K562 (cell line): ENCODE measurements around the gene FKBP8. TPM values are rescaled to one million over a fixed set of nuclear protein-coding genes. Genes with fewer than 3 reads are reported as not detected.

Experiments used
- CREB3L1 ChIP-seq: fragments of 450-650 bp; IDR thresholded peaks from 2 replicates; pipeline ENCODE4 v1.6.1; 2014; ENCODE audit warnings: low read depth, mild to moderate bottlenecking, moderate library complexity, borderline replicate concordance
- IRF1 ChIP-seq: sonication (generic); formaldehyde crosslinking; IDR thresholded peaks from 2 replicates; pipeline ENCODE4 v1.8.0; 2022; ENCODE audit warnings: missing genetic modification reagents, mild to moderate bottlenecking, borderline replicate concordance
- KDM5B ChIP-seq: fragments of 200-600 bp; sonication (generic); IDR thresholded peaks from 2 replicates; pipeline ENCODE4 v1.6.1; 2012; ENCODE audit warnings: low read depth, mild to moderate bottlenecking, moderate library complexity, low read length, control low read depth, inconsistent platforms; ENCODE audit not compliant: insufficient replicate concordance
- LCOR ChIP-seq: sonication (generic); formaldehyde crosslinking; IDR thresholded peaks from 2 replicates; pipeline ENCODE4 v1.8.0; 2022; ENCODE audit warnings: mild to moderate bottlenecking, missing genetic modification reagents
- MAFF ChIP-seq: IDR thresholded peaks from 2 replicates; pipeline ENCODE4 v1.6.1; 2012; ENCODE audit warnings: low read length, improper control_type of control experiment
- MCM3 ChIP-seq: fragments of 450-650 bp; IDR thresholded peaks from 2 replicates; pipeline ENCODE4 v1.6.1; 2016
- MCM7 ChIP-seq, 2 experiments: fragments of 450-650 bp; IDR thresholded peaks; 2 replicates each; pipeline ENCODE4 v1.6.1; 2016 to 2018
- NCOA6 ChIP-seq: fragments of 450-650 bp; IDR thresholded peaks from 2 replicates; pipeline ENCODE4 v1.6.1; 2017; ENCODE audit warnings: mild to moderate bottlenecking
- PHB ChIP-seq: fragments of 250-450 bp; sonication (Bioruptor Pico); IDR thresholded peaks from 2 replicates; pipeline ENCODE4 v1.5.0; 2021
- POU5F1 ChIP-seq: fragments of 150-350 bp; IDR thresholded peaks from 2 replicates; pipeline ENCODE4 v1.6.1; 2014; ENCODE audit warnings: borderline replicate concordance, low read length, low read depth, mild to moderate bottlenecking; ENCODE audit not compliant: partially characterized antibody
- RNF2 ChIP-seq: sonication (generic); IDR thresholded peaks from 2 replicates; pipeline ENCODE4 v1.6.1; 2016
- TAF1 ChIP-seq: IDR thresholded peaks from 2 replicates; pipeline ENCODE4 v1.6.1; 2011; ENCODE audit warnings: mild to moderate bottlenecking, low read length, moderate library complexity; ENCODE audit not compliant: insufficient read depth, control insufficient read depth, severe bottlenecking; ENCODE audit errors: extremely low read depth
- TEAD4 ChIP-seq, 2 experiments: sonication (generic) in 1 of 2; formaldehyde crosslinking in 1 of 2; IDR thresholded peaks; 2 replicates each; pipeline versions ENCODE4 v1.6.1 to v1.8.0; 2012 to 2022; ENCODE audit warnings: borderline replicate concordance in 1 of 2, inconsistent platforms in 1 of 2, low read length in 1 of 2, mild to moderate bottlenecking in 1 of 2, missing genetic modification reagents in 1 of 2
- TFAP4 ChIP-seq: sonication (generic); formaldehyde crosslinking; IDR thresholded peaks from 2 replicates; pipeline ENCODE4 v1.8.0; 2022; ENCODE audit warnings: missing genetic modification reagents, mild to moderate bottlenecking, moderate library complexity, borderline replicate concordance
- TRIM28 ChIP-seq: fragments of 450-650 bp; IDR thresholded peaks from 2 replicates; pipeline ENCODE4 v1.6.1; 2017
- USF2 ChIP-seq: sonication (generic); formaldehyde crosslinking; IDR thresholded peaks from 2 replicates; pipeline ENCODE4 v1.5.0; 2020; ENCODE audit warnings: missing genetic modification reagents
- ZFP36 ChIP-seq: fragments of 150-350 bp; IDR thresholded peaks from 2 replicates; pipeline ENCODE4 v1.6.1; 2018; ENCODE audit warnings: low read length, low read depth; ENCODE audit not compliant: partially characterized antibody
- ZFPM2 ChIP-seq: fragments of 250-450 bp; sonication (Bioruptor Pico); IDR thresholded peaks from 2 replicates; pipeline ENCODE4 v1.5.1; 2022; ENCODE audit warnings: mild to moderate bottlenecking
- ZNF282 ChIP-seq: sonication (generic); formaldehyde crosslinking; IDR thresholded peaks from 2 replicates; pipeline ENCODE4 v1.8.1; 2023; ENCODE audit warnings: missing genetic modification reagents
- ZNF316 ChIP-seq: fragments of 450-650 bp; IDR thresholded peaks from 2 replicates; pipeline ENCODE4 v1.6.1; 2016
- ZNF589 ChIP-seq: fragments of 200-800 bp; sonication (Bioruptor generic); IDR thresholded peaks from 2 replicates; pipeline ENCODE4 v1.6.1; 2016; ENCODE audit warnings: low read depth, missing genetic modification characterization, missing compliant biosample characterization
- ZNF77 ChIP-seq: fragments of 250-450 bp; sonication (Bioruptor Pico); IDR thresholded peaks from 2 replicates; pipeline ENCODE4 v1.5.0; 2020
- ZNF785 ChIP-seq: fragments of 250-450 bp; sonication (Bioruptor Pico); IDR thresholded peaks from 2 replicates; pipeline ENCODE4 v1.4.0; 2020; ENCODE audit warnings: mild to moderate bottlenecking
- polyA plus RNA-seq, 8 experiments: library from polyadenylated mRNA; depleted of rRNA in 4 of 8; stranded (reverse) in 5 of 8; unstranded in 3 of 8; fragments of >200 nt; fragmentation: Nextera tagmentation in 2 of 8; fragmentation: Illumina TruSeq in 1 of 8; extraction: Ambion mirVana in 2 of 8; extraction: Trizol in 1 of 8; gene quantifications; 2 replicates each; pipeline versions ENCODE4 v1.2.1 to v1.2.3, GENCODE V29; 2011 to 2014; ENCODE audit warnings: inconsistent platforms in 1 of 8, missing spikeins in 1 of 8
- total RNA-seq, 7 experiments: library from RNA; depleted of rRNA in 6 of 7; stranded (reverse); fragments of >200 nt in 6 of 7; fragmentation: Illumina TruSeq in 2 of 7; extraction: Trizol in 2 of 7; gene quantifications; 2 replicates each; pipeline versions ENCODE4 v1.2.1 to v1.2.3, GENCODE V29; 2011 to 2021; ENCODE audit warnings: low replicate concordance in 1 of 7
- TF ChIP-seq, protein P1 (sequence below): fragments of 450-650 bp; IDR thresholded peaks from 2 replicates; pipeline ENCODE4 v1.6.1; 2016; ENCODE audit warnings: missing biosample characterization, missing genetic modification characterization

The FKBP8 gene
- total and polyA plus RNA-seq, 9 of the 15 experiments (the other 6 are each of a cell fraction or from before 2014, with no cell fraction given), result 0.46 to 236 (median 104) TPM

DNA sequence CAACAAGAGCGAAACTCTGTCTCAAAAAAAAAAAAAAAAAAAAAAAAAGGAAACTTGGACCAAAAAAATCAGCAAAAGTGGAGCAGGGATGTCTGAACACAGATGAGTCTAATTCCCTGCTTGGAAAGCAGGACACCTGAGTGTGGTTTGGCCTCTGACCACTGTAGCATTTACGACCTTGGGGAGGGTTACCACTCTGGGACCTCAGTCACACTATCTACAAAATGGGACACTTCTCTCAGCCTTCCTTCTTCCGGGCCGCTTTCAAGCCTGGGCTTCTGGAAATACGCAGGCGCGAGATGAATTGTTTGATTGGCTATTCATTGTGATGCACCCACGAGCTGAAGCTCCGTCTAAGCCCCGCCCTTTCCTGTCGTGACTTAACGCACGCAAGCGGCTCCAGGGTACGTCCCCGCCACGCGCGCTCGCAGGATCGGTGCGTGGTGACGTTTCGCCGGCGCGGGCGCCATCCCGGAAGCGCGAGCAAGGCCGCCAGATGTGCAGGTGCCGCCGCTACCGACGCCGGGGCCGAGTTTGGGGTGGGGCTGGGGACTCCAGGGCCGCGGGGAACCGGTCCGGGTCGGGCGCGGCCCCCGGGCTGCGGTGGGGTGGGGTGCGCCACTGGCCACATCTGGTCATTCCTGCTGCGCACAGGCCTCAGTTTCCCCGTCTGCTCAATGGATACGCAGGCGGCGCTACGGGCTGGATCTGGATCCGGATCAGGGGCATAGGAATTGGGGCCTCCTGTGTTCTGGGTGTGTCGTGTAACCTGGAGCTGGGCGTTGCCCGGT, 14.2 kb upstream of the FKBP8 start, which contains the start of gene KXD1 (continued):
- TF ChIP-seq ZNF785 (CRISPR knock-in tag), result no peak
- TF ChIP-seq TEAD4 (IDR thresholded peaks at IDR 0.05; ENCODE audit: low read length), result no peak; the same call in 1 of the 2 replicates
- no peak for TF ChIP-seq TEAD4 (CRISPR knock-in tag; IDR thresholded peaks at IDR 0.05; ENCODE audit: borderline replicate concordance)
- peak; percentile 83 for TF ChIP-seq TFAP4 (CRISPR knock-in tag)
- TF ChIP-seq MAFF, result no peak
- no peak for TF ChIP-seq ZNF282 (CRISPR knock-in tag)
- TF ChIP-seq ZFP36, result peak; percentile 66
- no peak for TF ChIP-seq MCM7 (IDR thresholded peaks at IDR 0.05)
- no peak for TF ChIP-seq PHB (CRISPR knock-in tag)
- no peak for TF ChIP-seq POU5F1
- TF ChIP-seq TRIM28, result peak; percentile 58; the same call in 1 of the 2 replicates
- no peak for TF ChIP-seq ZNF77
- TF ChIP-seq IRF1, result no peak
- no peak for TF ChIP-seq KDM5B
- no peak for TF ChIP-seq ZFPM2
- peak; percentile 63 for TF ChIP-seq TAF1
- peak; percentile 94 for TF ChIP-seq NCOA6
- no peak for TF ChIP-seq ZNF589 (CRISPR knock-in tag)
- TF ChIP-seq USF2 (CRISPR knock-in tag), result no peak
- TF ChIP-seq CREB3L1, result peak; percentile 51; the same call in 1 of the 2 replicates
- TF ChIP-seq, protein P1, sequence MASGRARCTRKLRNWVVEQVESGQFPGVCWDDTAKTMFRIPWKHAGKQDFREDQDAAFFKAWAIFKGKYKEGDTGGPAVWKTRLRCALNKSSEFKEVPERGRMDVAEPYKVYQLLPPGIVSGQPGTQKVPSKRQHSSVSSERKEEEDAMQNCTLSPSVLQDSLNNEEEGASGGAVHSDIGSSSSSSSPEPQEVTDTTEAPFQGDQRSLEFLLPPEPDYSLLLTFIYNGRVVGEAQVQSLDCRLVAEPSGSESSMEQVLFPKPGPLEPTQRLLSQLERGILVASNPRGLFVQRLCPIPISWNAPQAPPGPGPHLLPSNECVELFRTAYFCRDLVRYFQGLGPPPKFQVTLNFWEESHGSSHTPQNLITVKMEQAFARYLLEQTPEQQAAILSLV, result no peak
- TF ChIP-seq LCOR (CRISPR knock-in tag), result no peak
- no peak for TF ChIP-seq ZNF316
- TF ChIP-seq MCM3, result no peak
- no peak for TF ChIP-seq RNF2
